ENCODE data around the gene SCG5.

Gene SCG5

GRCh38 chr15:32659340-32660155 lies 18.0 kb downstream of the SCG5 start:
- Histone ChIP-seq H3K27ac (peak overlapping the region; percentile 27; the same call in 1 of the 2 replicates), H3K9me3 (no peaks in the 10 kb centered on the region), H3K4me1 (peaks cover 36% of the 10 kb centered on the region), H3K4me3 (no peak overlapping the region), H3K36me3 (peaks cover 41% of the 10 kb centered on the region), H3K4me2 (peak overlapping the region; percentile 49), H4K20me1 (no peaks in the 10 kb centered on the region), H3K9ac (peak overlapping the region; percentile 9; the same call in 1 of the 2 replicates), H3K27me3 (no peaks in the 10 kb centered on the region)
- no peak for TF ChIP-seq Cebpa-rat (IDR thresholded peaks at IDR 0.05)

DNA sequence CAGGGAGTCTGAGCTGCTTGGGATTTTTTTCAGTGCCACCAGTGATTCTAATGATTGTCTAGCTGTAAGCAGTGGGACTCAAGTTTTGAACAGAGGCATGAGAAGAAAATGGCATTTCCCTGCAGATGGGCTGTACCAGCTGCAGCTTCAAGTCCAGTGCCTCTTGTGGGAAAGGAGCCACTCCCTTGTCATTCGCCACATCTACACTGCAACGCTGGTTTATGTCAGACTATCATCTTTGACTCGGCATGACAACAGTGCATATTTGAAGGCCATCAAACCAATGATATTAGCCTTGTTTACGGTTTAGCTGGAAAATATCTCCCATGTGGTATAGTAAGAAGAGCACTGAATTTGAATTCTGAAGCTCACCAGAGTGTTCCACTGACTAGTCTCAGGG lies 22.2 kb downstream of the SCG5 start:
- no peak overlapping the region for H3K4me3 ChIP-seq
- H3K9me3 ChIP-seq: no peaks in the 10 kb centered on the region
- H3K4me2 ChIP-seq: no peak overlapping the region
- H3K9ac ChIP-seq: no peak overlapping the region
- TF ChIP-seq Cebpa-rat (IDR thresholded peaks at IDR 0.05): no peak
- H3K4me1 ChIP-seq: peaks cover 17% of the 10 kb centered on the region
- no peaks in the 10 kb centered on the region for H3K27me3 ChIP-seq
- H3K36me3 ChIP-seq: peaks cover 23% of the 10 kb centered on the region
- H3K27ac ChIP-seq: no peak overlapping the region
- H4K20me1 ChIP-seq: no peaks in the 10 kb centered on the region

DNA sequence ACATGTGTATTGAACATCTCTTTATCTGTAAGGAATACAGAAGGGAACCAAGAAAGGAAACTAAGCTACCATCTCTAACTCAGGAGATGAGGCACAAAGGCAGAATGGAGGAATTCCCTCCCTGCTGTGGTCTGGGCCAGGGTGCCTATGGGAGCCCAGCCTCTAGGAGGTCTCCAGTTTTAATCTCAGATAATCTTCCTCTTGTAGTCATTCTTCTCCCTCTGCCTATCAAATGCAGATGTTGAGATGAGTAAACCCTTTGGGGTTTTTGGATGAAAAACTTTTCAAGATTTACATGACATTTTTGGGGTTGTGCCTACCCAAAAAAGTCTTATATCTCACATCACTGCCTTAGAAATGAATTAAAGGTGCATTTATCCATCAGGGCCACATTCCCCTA lies 23.3 kb downstream of the SCG5 start:
- Histone ChIP-seq H3K4me3 (no peak overlapping the region), H3K27me3 (no peaks in the 10 kb centered on the region), H4K20me1 (no peaks in the 10 kb centered on the region), H3K4me2 (no peak overlapping the region), H3K36me3 (peaks cover 22% of the 10 kb centered on the region), H3K9me3 (no peaks in the 10 kb centered on the region), H3K9ac (no peak overlapping the region), H3K27ac (no peak overlapping the region), H3K4me1 (peaks cover 17% of the 10 kb centered on the region)
- no peak for TF ChIP-seq Cebpa-rat (IDR thresholded peaks at IDR 0.05)

DNA sequence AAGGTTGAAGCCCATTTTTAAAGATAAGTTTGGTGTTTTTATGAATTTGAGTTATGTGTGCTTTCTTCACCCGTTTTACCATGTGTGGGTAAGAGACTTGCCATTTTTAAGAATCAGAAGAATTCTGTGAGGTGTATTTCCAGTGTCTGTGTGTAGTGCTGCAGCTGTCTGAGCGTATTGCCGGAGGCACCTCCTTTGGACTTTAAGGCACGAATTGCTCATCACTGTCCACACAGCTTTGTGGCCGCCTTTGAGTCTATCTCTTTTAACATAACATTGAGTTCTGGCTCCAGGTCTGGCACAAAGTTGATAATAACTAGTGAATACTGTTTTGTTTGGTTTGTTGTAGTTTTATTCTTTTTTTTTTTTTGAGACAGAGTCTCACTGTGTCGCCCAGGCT lies 25.8 kb downstream of the SCG5 start:
- no peak overlapping the region for H3K27ac ChIP-seq
- H3K9me3 ChIP-seq: no peaks in the 10 kb centered on the region
- no peaks in the 10 kb centered on the region for H4K20me1 ChIP-seq
- peaks cover 18% of the 10 kb centered on the region for H3K36me3 ChIP-seq
- peaks cover 37% of the 10 kb centered on the region for H3K4me1 ChIP-seq
- H3K4me3 ChIP-seq: no peak overlapping the region
- no peaks in the 10 kb centered on the region for H3K27me3 ChIP-seq
- no peak overlapping the region for H3K9ac ChIP-seq
- no peak overlapping the region for H3K4me2 ChIP-seq
- no peak for TF ChIP-seq Cebpa-rat (IDR thresholded peaks at IDR 0.05)

DNA sequence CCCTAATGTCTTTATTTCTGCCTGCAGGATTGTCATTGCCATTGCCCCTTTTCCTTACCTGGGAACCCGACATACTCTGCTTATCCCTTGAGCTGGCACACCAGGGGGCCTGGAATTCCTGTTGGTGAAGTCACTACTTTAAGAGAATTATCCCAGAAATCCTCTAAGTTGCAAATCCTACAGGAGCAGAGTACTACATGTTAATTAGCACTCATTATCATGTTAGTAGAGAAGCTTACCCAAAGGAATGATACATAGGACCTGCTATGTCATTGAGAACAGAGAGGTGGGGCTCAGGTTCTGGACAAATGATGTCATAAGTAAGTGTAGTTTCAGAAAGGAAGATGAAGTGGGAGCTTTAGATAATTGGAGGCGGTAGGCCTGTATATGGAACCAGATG lies 27.4 kb downstream of the SCG5 start:
- Histone ChIP-seq H3K4me2 (peak overlapping the region; percentile 96; the same call in 1 of the 2 replicates), H3K36me3 (peaks cover 18% of the 10 kb centered on the region), H3K9me3 (no peaks in the 10 kb centered on the region), H3K27ac (no peak overlapping the region), H3K4me3 (no peak overlapping the region), H3K27me3 (no peaks in the 10 kb centered on the region), H3K4me1 (peaks cover 49% of the 10 kb centered on the region), H4K20me1 (no peaks in the 10 kb centered on the region), H3K9ac (no peak overlapping the region)
- no peak for TF ChIP-seq Cebpa-rat (IDR thresholded peaks at IDR 0.05)

- H3K4me1 ChIP-seq: peaks cover 49% of the 10 kb centered on the region
- TF ChIP-seq Cebpa-rat (IDR thresholded peaks at IDR 0.05): no peak
- H3K27ac ChIP-seq: peak overlapping the region; percentile 23; the same call in 1 of the 2 replicates
- peaks cover 18% of the 10 kb centered on the region for H3K36me3 ChIP-seq
- H3K9me3 ChIP-seq: no peaks in the 10 kb centered on the region
- no peak overlapping the region for H3K4me3 ChIP-seq
- no peak overlapping the region for H3K9ac ChIP-seq
- H3K4me2 ChIP-seq: peak overlapping the region; percentile 96
- no peaks in the 10 kb centered on the region for H3K27me3 ChIP-seq
- no peaks in the 10 kb centered on the region for H4K20me1 ChIP-seq
Observed at GRCh38 chr15:32669896-32670611, 28.5 kb downstream of the SCG5 start.

DNA sequence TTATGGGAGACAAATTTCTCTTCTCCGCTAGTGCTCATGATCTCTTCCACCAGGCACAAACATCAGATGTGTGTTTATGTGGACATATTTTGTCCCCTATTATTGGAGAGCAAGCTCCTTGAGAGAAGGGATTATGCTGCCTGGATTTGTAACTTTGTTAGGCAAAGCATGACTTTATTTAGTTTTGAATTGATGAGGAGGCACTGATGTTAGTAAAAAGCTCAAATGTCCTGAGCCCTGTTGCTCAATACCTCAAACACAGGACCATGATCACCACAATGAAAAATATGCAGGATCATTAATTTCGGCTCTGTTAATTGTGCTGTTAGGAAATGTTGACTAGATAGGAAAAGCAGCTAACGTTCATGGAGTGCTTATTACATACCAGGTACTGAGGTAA lies 29.1 kb downstream of the SCG5 start:
- no peak for TF ChIP-seq Cebpa-rat (IDR thresholded peaks at IDR 0.05)
- no peak overlapping the region for H3K4me3 ChIP-seq

DNA sequence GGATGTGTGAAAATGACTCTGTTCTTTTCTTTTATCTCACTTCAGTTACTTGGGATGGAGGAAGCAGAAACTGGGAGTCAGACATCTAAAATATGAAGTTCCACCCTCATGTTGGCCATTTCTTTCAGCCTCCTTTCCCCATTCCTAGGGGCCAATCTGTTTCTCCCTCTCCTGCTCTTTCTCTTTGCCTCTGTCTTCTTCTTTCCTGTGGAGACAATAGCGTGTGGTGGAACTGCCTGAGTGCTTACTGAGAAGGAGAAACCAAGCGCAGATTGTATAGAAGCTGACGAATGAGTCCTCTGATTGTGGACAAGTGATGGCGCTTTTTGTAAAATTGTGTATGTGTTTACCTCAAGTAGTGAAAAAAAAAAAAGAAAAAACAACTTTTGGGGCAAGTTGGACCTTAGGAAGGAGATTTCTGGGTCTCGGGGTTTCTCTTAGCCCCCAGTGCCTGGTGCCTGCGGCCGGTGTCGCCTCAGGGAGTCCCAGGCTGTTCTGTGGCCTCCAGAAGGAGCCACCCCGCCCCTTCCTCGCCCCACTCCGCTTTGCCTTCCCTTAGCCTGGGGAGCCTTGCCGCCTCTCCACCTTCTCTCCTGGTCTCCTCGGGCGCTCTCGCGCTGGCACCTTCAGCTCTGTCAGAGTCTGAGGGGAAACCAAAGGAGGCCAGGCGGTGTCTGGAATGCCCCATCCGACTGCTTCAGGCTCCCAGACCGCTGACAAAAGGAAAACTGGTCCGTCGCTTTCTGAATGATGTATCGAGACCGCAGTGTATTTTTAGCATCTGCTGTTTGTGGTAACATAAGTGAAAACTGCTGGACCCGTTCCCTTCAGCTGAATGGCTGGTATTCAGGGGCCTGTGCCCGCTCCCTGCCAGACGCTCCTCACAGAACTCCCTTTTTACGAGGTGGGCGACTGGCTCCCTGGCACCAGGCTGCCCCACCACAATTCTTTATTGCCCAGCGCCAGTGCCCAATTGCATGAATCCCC lies 30.1 kb downstream of the SCG5 start:
- no peak for TF ChIP-seq Cebpa-rat (IDR thresholded peaks at IDR 0.05)
- Histone ChIP-seq H3K4me1 (peaks cover 49% of the 10 kb centered on the region), H4K20me1 (no peaks in the 10 kb centered on the region), H3K36me3 (peaks cover 14% of the 10 kb centered on the region), H3K4me3 (peak overlapping the region; percentile 65), H3K27ac (peak overlapping the region; percentile 88), H3K9ac (peak overlapping the region; percentile 77), H3K9me3 (no peaks in the 10 kb centered on the region), H3K4me2 (peak overlapping the region; percentile 96), H3K27me3 (no peaks in the 10 kb centered on the region)

More for the DNA sequence above, 29.1 kb downstream of the SCG5 start:
- no peaks in the 10 kb centered on the region for H3K9me3 ChIP-seq
- no peaks in the 10 kb centered on the region for H3K27me3 ChIP-seq
- peaks cover 49% of the 10 kb centered on the region for H3K4me1 ChIP-seq
- H3K9ac ChIP-seq: no peak overlapping the region
- H3K4me2 ChIP-seq: peak overlapping the region; percentile 96
- H3K36me3 ChIP-seq: peaks cover 18% of the 10 kb centered on the region
- H4K20me1 ChIP-seq: no peaks in the 10 kb centered on the region
- no peak overlapping the region; the same call in 1 of the 2 replicates for H3K27ac ChIP-seq

GRCh38 chr15:32674681-32675080 lies 33.2 kb downstream of the SCG5 start:
- H3K4me1 ChIP-seq: peaks cover 45% of the 10 kb centered on the region
- no peak overlapping the region for H3K27ac ChIP-seq
- H3K9ac ChIP-seq: no peak overlapping the region
- no peaks in the 10 kb centered on the region for H3K9me3 ChIP-seq
- no peaks in the 10 kb centered on the region for H3K27me3 ChIP-seq
- TF ChIP-seq Cebpa-rat (IDR thresholded peaks at IDR 0.05): no peak
- no peaks in the 10 kb centered on the region for H4K20me1 ChIP-seq
- H3K4me3 ChIP-seq: no peak overlapping the region
- no peak overlapping the region for H3K4me2 ChIP-seq
- no peaks in the 10 kb centered on the region for H3K36me3 ChIP-seq
